ENCODE measurements around the gene C1orf53. TPM values are rescaled to one million over a fixed set of nuclear protein-coding genes. Genes with fewer than 3 reads are reported as not detected.
"Not testable (repeated sequence)": the region's sequence is repeated elsewhere in the genome, so short reads cannot be mapped to it uniquely, and the experiment has no call there.

The C1orf53 gene
- polyA plus RNA-seq, 3 donors, result 1.5 to 8.3 (median 5.6) TPM

- Histone ChIP-seq H3K4me2 (replicated peaks; ENCODE audit: extremely low read depth, low read length, poor library complexity, severe bottlenecking) (no peak overlapping the region), H3K27me3 (ENCODE audit: control insufficient read depth in 2 of 2, insufficient read depth in 2 of 2, low read length in 2 of 2) (peaks cover 10 to 16% of the 10 kb centered on the region in 2 donors), H4K20me1 (ENCODE audit: insufficient read depth, low read length) (no peaks in the 10 kb centered on the region), H3K4me3 (replicated peaks in 1 of 3; ENCODE audit: low read depth in 2 of 3, low read length in 3 of 3) (no peak overlapping the region), H3K9ac (ENCODE audit: insufficient read depth, low read length, poor library complexity, severe bottlenecking) (no peak overlapping the region), H3K27ac (ENCODE audit: low read depth in 1 of 2, low read length in 2 of 2) (no peak overlapping the region), H3K36me3 (replicated peaks in 1 of 2; ENCODE audit: control insufficient read depth in 1 of 2, insufficient read depth in 2 of 2, low read length in 2 of 2) (no peaks in the 10 kb centered on the region), H2AFZ (ENCODE audit: insufficient read depth, low read depth, low read length, poor library complexity, severe bottlenecking) (no peak overlapping the region), H3K79me2 (ENCODE audit: insufficient read depth, low read length) (no peaks in the 10 kb centered on the region), H3K4me1 (ENCODE audit: control insufficient read depth in 1 of 2, insufficient read depth in 2 of 2, low read length in 2 of 2) (no peaks in the 10 kb centered on the region), H3K9me3 (replicated peaks in 1 of 2; ENCODE audit: control insufficient read depth in 1 of 2, insufficient read depth in 1 of 2, low read length in 2 of 2) (no peaks in the 10 kb centered on the region)
- no peak for DNase-seq
- Mint-ChIP-seq H3K9me3 (peaks cover 0 to 2% (median 0%) of the 10 kb centered on the region in 7 donors), H3K4me3 (no peak overlapping the region), H3K4me1 (no peaks in the 10 kb centered on the region), H3K36me3 (no peaks in the 10 kb centered on the region), H3K27ac (no peak overlapping the region), H3K27me3 (ENCODE audit: low read depth in 3 of 3) (peaks cover 6 to 14% (median 10%) of the 10 kb centered on the region in 3 donors)
- 93% methylated on average over 6 of the region's 6 CpGs for WGBS (ENCODE audit: insufficient coverage)
- intact Hi-C loops (cut with micrococcal nuclease), result no loop called here
- TF ChIP-seq CTCF (IDR thresholded peaks at IDR 0.05), result no peak
Measured at GRCh38 chr1:197937892-197938291, 35.5 kb downstream of the C1orf53 start.

DNA sequence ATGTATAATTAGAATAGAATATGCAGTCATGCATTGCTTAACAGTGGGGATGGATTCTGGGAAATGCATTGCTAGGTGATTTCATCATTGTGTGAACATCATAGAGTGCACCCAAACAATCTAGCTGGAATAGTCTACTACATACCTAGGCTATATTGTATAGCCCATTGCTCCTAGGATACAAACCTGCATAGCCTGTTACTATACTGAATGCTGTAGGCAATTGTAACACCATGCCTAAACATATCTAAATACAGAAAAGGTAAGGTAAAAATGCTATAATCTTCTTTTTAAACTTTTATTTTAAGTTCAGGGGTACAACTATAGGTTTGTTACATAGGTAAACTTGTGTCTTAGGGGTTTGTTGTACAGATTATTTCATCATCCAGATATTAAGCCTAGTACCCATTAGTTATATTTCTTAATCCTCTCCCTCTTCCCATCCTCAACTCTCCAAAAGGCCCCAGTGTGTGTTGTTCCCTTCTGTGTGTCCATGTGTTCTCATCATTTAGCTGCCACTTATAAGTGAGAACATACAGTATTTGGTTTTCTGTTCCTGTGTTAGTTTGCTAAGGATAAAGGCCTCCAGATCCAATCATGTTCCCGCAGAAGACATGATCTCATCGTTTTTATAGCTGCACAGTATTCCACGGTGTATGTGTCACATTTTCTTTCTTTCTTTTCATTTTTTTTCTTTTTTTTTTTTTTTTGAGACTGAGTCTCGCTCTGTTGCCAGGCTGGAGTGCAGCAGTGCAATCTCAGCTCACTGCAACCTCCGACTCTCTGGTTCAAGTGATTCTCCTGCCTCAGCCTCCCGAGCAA, 36.9 kb downstream of the C1orf53 start:
- H4K20me1 ChIP-seq (ENCODE audit: insufficient read depth, low read length); H3K4me1 ChIP-seq (ENCODE audit: control insufficient read depth in 1 of 2, insufficient read depth in 2 of 2, low read length in 2 of 2); DNase-seq; H2AFZ ChIP-seq (ENCODE audit: insufficient read depth, low read depth, low read length, poor library complexity, severe bottlenecking); H3K9ac ChIP-seq (ENCODE audit: insufficient read depth, low read length, poor library complexity, severe bottlenecking); H3K79me2 ChIP-seq (ENCODE audit: insufficient read depth, low read length); H3K27me3 Mint-ChIP-seq (ENCODE audit: low read depth in 3 of 3); H3K27ac ChIP-seq (ENCODE audit: low read depth in 1 of 2, low read length in 2 of 2); H3K36me3 Mint-ChIP-seq; H3K4me1 Mint-ChIP-seq; H3K4me2 ChIP-seq (replicated peaks; ENCODE audit: extremely low read depth, low read length, poor library complexity, severe bottlenecking); H3K4me3 ChIP-seq (replicated peaks in 1 of 3; ENCODE audit: low read depth in 2 of 3, low read length in 3 of 3); H3K36me3 ChIP-seq (replicated peaks in 1 of 2; ENCODE audit: control insufficient read depth in 1 of 2, insufficient read depth in 2 of 2, low read length in 2 of 2); H3K9me3 Mint-ChIP-seq; H3K9me3 ChIP-seq (replicated peaks in 1 of 2; ENCODE audit: control insufficient read depth in 1 of 2, insufficient read depth in 1 of 2, low read length in 2 of 2); intact Hi-C loops (cut with micrococcal nuclease); H3K4me3 Mint-ChIP-seq; H3K27me3 ChIP-seq (ENCODE audit: control insufficient read depth in 2 of 2, insufficient read depth in 2 of 2, low read length in 2 of 2): not testable (repeated sequence)
- WGBS (ENCODE audit: insufficient coverage), result 85% methylated on average over 3 of the region's 6 CpGs
- peak overlapping the region in 1 of 7 donors; percentile 25 for H3K27ac Mint-ChIP-seq

Data from CD14-positive monocyte (primary cell).